ENCODE data around the gene HYAL2.

DNA sequence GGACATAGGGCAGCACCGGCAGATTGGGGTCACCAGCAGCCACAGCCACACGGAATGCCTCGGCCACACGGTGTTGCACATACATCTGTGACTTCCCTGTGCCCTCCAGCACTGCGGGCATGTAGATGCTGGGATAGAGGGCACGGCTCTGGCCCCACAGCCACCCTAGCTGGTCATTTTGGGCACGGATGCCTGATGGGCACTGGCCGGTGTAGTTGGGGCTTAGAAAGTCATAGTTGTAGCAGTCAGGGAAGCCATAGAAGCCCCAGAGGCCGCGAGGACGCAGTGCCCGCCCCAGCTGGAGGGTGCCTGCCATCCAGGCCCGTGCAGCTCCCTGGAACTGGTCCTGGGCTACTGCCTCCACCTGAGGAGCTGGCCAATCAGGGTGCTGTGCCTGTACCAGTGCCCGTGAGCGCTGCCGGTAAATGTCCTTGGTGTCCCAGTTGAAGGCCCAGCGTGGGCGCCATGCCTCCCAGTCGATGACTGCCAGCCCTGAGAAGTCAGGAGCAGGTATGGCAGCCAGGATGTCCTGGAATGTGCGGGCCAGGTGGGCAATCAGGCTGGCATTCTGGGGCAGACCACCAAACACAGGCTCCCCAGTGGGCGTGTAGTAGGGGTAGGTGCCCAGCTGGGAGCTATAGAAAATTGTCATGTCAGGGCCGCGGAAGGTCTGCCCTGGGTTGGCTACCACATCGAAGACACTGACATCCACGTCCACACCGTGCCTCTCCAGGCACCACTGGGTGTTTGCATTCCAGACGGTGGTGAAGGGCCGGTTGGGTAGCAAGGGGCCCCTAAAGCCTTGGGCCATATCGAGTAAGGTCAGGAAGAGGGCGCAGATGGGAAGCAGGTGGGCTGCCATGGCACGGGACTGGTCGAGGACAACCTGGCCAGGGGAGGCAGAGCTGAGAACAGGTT is 20.2 kb downstream of the HYAL2 start:
- no peak for TF ChIP-seq POLR2AphosphoS5 (IDR thresholded peaks at IDR 0.05)
- TF ChIP-seq, protein P1, sequence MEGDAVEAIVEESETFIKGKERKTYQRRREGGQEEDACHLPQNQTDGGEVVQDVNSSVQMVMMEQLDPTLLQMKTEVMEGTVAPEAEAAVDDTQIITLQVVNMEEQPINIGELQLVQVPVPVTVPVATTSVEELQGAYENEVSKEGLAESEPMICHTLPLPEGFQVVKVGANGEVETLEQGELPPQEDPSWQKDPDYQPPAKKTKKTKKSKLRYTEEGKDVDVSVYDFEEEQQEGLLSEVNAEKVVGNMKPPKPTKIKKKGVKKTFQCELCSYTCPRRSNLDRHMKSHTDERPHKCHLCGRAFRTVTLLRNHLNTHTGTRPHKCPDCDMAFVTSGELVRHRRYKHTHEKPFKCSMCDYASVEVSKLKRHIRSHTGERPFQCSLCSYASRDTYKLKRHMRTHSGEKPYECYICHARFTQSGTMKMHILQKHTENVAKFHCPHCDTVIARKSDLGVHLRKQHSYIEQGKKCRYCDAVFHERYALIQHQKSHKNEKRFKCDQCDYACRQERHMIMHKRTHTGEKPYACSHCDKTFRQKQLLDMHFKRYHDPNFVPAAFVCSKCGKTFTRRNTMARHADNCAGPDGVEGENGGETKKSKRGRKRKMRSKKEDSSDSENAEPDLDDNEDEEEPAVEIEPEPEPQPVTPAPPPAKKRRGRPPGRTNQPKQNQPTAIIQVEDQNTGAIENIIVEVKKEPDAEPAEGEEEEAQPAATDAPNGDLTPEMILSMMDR (IDR thresholded peaks at IDR 0.05) = no peak
- no peak for TF ChIP-seq POLR2A (IDR thresholded peaks at IDR 0.05)

All from upper lobe of left lung (tissue), 4 donors.